ENCODE data around the gene AKAP6.

GRCh38 chr14:32531942-32532515, 202.9 kb downstream of the AKAP6 start:
- TF ChIP-seq, protein P1, sequence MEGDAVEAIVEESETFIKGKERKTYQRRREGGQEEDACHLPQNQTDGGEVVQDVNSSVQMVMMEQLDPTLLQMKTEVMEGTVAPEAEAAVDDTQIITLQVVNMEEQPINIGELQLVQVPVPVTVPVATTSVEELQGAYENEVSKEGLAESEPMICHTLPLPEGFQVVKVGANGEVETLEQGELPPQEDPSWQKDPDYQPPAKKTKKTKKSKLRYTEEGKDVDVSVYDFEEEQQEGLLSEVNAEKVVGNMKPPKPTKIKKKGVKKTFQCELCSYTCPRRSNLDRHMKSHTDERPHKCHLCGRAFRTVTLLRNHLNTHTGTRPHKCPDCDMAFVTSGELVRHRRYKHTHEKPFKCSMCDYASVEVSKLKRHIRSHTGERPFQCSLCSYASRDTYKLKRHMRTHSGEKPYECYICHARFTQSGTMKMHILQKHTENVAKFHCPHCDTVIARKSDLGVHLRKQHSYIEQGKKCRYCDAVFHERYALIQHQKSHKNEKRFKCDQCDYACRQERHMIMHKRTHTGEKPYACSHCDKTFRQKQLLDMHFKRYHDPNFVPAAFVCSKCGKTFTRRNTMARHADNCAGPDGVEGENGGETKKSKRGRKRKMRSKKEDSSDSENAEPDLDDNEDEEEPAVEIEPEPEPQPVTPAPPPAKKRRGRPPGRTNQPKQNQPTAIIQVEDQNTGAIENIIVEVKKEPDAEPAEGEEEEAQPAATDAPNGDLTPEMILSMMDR (conservative IDR thresholded peaks at IDR 0.05; ENCODE audit: low read depth in 2 of 2), result no peak
- TF ChIP-seq EZH2phosphoT487 (IDR thresholded peaks at IDR 0.05; ENCODE audit: unreplicated experiment) (no peak), JUNB (IDR thresholded peaks at IDR 0.05; ENCODE audit: unreplicated experiment) (no peak), POLR2AphosphoS5 (IDR thresholded peaks at IDR 0.05; ENCODE audit: low read depth) (no peak)

All from GM23338 (cell line).